Activated T-cell treated with anti-CD3 and anti-CD28 coated beads for 4 hours (primary cell): ENCODE measurements around the gene USP8.

Source experiments
- DNase-seq: peaks from one replicate; pipeline ENCODE4 v3.0.0-alpha.2; 2020

USP8 gene

DNA sequence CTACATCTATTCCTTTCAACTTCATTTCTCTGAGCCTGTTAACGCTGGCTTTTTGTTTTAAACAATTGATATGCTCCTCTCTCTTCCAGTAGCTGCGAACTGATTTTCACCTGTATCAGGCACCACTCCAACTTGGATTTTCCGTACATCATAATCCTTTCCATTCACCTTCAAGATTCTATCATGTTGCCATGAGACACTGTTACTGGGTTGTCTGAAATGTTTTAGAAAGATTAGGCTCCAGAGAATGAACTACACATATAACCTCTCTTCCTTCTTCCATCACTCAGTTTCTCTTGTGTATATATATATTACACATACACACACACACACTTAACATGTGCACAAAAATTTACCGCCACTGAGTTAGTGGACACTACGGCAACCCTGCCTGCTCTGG, 122.4 kb downstream of the USP8 start, which contains the start of gene USP50:
Gene USP50, minus strand, starts transcription at position 101 of the 400 bp plus-strand sequence. CDS start 141 bp downstream, outside the sequence.
- DNase-seq: no peak

DNA sequence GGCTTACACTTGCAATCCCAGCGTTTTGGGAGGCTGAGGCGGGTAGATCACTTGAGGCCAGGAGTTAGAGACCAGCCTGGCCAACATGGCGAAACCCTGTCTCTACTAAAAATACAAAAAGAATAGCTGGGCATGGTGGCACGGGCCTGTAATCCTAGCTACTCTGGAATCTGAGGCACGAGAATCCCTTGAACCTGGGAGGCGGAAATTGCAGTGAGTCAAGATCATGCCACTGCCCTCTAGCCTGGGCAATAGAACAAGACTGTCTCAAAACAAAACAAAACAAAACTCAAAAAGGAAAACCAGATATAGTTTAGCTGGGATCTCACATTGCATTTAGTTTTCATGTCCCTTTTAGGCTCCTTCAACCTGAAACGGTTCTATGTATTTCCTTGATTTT, 125.1 kb downstream of the USP8 start:
- no peak for DNase-seq

DNA sequence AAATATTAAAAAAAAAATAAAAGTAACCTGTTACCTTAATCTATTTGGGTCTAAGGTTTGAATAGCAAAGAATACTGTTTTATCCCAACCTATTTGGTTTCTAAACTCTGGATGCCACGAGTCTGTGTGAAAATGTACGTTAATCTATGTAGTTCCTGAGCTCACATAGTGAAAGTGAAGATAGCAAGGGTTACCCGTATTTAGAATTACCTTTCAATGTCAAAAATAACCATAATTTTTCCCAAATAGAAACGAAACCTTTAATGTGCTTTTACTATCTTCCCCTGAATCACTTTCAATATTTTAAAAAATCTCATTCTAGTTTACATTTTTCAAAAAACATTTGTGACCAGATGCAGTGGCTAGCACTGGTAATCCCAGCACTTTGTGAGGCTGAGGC, 128.0 kb downstream of the USP8 start:
- DNase-seq: no peak

DNA sequence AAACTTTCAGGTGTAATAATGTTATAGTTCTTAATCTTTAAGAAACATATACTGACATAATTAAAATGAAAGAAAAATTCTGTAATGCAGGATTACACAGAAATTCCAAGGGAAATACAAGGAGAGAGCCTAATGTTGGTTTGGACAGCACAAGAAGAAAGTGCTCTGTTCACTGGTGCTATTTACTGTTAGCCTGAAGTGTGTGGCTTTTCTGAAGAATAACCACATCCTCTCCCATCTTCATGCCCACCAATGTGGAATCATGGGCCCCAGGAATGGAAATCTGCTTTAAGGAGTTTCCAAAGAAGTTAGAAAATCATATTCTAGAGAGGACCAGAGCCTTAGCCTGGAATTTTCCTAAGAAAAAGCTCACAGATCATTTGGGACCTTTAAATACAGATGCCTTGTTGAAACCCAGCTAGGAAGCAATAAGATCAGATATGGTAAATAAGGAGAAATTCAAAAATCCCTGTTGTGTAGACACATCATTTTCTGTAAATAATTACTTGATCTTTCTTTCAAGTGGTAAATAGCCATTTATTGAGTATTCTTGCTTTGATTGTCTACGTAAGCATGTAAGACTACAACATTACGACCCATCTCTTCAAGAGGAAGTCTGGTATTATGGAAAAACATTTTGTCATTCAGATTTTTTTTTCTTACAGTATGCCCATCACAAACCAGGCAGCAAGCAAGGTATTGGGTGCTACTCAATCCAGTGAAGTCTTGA, 132.6 kb downstream of the USP8 start:
- no peak for DNase-seq

- no peak for DNase-seq
Observed at GRCh38 chr15:50558012-50558411, 133.8 kb downstream of the USP8 start.

GRCh38 chr15:50562735-50563640, 138.8 kb downstream of the USP8 start:
- DNase-seq: no peak

DNA sequence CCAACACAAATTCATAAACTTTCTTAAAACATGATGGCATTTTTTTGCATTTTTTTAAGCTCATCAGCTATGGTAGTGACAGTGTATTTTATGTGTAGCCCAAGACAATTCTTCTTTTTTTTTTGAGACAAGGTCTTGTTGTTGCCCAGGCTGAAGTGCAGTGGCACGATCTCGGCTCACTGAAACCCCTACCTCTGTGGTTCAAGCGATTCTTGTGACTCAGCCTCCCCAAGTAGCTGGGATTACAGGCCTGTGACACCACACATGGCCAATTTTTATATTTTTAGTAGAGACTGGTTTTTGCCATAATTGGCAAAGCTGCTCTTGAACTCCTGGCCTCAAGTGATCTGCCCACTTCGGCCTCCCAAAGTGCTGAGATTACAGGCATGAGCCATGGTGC, 139.6 kb downstream of the USP8 start:
- DNase-seq: no peak
